ENCODE measurements around the gene MEAK7. TPM values are rescaled to one million over a fixed set of nuclear protein-coding genes. Genes with fewer than 3 reads are reported as not detected.

Gene MEAK7
- polyA plus RNA-seq, 3 donors = 17.9 to 23.3 (median 19.2) TPM

DNA sequence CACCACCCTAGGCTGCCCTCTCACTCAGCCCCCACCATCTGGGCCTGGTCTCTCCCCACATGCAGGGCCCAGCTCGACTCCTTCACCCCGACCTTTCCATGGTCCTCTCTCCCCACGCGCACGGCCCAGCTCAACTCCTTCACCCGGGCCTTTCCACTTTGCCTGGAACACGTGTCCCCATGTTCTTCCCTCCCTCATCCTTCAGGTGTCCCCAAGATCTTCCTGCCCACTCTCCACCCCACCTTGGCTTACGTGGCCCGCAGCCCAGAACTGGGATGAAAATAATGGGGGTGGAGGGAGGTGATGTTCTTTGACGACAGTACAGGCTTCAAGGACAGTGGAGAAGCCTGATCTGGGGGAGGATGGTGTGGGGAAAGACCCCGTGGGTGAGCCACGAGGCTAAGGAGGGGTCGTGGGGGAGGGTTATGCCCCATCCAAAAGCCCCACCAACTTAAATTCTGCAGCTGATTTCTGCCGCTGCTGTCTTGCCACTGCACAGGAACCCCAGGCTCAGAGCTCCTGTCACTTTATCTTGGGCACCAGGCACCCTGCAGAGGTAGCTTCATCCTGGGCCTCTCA, 9.9 kb upstream of the MEAK7 start:
- no peak for DNase-seq

DNA sequence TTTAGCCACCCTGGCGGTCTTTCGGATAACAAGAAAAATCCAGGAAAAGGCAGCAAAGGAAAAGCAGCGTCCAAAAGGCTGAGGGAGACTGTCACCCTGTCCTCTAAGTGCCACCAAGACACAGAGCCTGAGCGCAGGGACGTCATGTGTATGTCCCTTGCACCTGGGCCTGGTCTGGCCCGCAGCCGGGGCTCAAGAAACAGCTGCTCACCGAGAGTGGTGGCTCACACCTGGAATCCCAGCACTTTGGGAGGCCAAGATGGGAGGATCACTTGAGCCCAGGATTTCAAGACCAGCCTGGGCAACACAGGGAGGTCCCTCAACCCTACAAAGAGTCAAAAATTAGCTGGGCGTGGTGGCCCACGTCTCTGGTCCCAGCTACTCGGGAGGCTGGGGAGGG, 9.2 kb upstream of the MEAK7 start:
- no peak for DNase-seq

DNA sequence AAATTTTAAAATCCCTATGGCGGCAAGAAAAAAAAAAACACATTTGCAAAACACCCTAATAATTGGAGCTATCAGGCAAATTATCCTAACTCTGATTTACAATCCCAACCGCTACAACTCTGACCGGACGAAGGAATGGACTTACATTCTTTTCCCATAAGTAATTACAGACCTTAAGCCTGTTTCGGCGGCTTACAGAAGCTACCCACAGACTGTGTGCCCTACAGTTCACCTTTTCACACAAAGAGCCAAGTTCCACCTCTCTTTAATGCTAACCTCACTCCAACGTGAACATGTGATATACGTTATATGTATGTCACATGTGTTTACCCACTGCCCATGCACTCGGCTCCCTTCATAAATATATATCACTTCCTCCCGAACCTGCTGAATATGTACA, 8.7 kb upstream of the MEAK7 start:
- no peak for DNase-seq

DNA sequence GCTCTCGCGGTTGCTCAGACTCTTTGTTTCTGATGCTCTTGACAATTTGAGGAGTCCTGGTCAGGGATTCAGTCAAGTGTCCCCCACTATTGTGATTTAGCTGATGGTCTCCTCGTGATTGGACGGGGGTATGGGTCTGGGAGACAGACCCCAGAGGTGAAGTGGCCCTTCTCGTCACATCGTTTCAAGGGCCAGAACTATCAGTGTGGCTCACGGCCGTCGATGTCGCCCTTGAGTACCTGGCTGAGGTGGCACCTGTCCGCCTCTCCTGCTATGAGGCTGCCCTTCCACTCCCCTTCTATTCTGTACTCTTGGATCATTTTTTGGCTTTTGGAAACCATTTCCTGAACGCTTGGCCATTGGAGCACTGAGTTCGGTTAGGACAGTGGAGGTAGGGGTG, 7.4 kb upstream of the MEAK7 start:
- no peak for DNase-seq

DNA sequence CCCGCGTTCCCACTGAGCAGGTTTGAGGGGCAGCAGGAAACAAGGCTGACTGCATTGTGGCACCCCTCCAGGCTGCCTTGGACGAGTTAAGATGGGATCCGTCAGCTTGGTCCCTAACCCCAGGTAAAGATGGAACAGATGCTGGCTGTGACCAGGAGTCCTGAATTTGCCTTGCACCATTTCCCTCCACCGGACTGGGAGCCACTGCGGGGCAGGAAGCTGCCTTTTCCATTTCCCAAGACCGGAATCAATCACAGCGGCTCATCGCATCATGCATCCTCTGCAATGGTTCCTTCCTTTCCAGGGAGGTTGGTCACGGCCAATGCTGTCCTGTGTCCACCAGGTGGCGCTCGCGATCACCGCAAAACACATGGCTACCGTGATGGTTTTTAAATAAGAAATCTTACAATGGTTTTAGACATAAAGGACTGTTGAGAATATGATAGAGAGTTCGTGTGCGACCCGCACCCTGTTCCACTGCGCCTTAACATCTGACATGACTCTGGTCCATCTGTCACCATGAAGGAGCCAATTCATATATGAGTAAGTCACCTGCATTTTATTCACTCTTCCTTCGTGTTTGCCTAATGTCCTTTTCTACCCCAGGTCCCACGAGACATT, 6.8 kb upstream of the MEAK7 start:
- DNase-seq = peak; percentile 80

DNA sequence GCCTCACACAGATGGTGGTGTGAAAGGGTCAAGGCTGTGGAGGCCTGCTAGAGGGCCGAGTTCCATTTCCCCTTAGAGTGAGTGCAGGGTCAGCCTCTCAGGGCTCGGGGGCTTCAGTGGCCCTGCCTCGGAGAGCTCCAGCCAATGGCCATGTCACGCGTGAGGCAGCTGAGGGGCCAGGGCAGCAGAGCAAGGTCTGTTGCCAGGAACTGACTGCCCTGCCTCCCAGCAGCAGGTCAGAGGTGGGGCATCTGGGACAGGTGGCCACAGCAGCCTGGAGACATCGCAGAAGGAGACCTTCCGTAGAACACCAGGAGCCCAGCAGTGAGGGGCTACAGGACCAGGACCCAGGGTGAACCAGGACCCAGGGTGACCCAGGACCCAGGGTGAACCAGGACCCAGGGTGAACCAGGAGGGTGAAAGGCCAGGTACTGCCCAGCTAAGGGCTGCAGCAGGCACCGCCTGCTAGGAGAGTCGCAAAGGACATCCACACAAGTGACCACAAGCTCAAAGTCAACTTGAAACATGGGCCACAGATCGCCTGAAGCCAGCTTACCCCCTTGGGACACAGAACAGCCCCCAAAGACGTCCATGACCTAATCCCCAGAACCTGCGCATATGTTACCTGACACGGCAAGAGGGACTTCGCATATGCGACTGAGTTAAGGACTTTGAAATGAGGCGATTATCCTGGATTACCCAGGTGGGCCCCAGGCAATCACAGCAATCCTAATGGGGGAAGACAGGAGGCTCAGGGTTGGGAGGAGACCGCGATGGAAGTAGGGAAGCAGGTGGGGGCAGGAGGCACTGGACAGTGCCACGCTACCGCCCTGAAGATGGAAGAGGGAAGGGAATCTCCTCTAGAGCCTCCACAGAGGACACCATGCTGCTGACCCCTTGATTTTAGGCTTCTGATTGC, 4.8 kb upstream of the MEAK7 start:
- DNase-seq = no peak

DNA sequence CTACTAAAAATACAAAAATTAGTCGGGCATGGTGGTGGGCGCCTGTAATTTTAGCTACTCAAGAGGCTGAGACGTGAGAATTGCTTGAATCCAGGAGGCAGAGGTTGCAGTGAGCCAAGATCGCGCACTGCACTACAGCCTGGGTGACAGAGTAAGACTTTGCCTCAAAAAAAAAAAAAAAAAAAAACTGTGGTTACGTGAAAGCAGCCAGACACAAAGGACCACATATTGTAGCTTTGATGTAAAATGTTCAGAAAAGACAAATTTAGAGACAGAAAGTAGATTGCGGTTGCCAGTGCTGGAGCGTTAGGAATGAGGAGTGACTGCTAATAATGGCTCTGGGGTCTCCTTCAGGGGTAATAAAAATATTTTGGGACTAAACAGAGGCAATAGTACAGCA, 4.0 kb upstream of the MEAK7 start:
- no peak for DNase-seq

DNA sequence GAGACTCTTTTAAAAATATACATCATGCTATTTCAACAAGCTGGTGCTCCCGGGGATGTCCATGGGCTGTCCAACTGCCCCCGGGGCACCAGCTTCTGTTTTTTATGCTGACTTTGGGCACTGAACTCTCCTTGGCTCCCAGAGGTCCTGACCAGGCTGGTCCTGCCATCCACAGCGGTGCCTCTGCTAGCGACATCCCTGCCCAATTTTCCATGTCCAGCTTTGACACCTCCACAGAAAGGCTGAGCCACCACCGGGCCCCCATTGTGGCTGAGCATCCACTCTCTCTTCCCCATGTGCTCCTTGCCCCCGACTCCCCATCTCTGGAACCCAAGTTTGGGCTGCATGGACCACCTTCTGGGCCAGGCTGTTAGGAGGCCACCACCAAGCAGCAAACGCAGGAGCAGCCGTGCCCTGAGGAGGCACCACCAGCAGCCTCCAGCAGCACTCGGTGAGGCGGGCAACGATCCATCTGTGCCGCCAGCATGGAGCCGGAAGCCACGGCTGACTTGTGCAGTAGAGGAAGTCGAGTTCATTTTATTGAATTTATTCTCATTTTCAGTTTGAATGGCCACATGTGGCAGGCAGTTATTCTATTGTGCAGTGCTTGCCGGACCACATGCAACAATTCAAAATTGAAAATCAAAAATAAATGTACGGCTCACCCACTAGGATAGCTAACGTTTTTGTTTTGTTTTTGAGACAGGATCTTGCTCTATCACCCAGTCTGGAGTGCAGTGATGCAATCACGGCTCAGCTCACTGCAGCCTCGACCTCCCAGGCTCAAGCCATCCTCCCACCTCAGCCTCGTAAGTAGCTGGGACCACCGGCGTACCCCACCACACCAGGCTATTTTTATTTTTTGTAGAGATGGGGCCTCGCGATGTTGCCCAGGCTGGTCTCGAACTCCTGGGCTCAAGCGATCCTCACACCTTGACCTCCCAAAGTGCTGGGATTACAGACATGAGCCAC, 2.8 kb upstream of the MEAK7 start:
- no peak for DNase-seq

DNA sequence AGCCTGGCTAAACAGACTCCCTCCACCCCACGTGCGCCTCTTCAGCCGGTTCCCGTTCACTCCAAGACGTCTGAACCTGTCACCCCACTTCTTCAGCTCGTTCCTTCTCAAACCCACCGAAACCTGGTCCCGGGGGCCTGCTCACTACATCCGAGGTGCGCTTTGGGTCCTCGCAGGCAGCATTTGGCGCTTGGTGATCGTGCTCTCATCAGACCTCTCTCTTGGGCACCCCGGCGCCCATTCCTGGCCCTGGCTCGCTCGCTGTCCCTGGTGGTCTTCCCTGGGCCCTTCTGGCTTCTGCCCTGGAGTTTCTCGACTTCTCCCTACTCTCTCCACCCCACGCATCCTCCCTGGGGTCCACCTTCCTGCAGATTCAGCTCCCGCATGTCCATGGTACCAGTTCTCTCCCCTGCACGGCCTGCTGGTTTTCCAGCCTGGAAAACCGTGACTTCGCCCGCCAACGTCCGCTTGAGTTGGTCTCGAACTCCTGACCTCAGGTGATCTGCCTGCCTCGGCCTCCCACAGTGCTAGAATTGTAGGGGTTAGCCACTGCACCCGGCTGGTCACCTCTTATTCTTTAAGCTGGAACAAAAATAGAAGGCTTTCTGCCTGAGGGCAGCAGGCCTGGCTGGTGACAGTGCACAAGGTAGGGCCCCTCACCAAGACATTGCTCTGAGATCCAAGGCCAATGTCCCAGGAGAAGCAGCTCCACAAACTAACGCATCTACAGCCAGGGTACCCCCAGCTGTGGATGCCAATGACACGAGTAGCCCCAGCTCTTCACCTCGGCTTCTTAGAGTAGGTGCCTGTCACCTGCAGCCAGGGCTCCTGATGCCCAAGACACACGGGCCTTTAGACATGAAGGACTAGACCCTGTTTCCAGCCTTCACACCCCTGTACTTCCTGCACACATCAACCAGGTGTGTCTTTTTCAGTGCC, 1.1 kb upstream of the MEAK7 start:
- DNase-seq = no peak

DNA sequence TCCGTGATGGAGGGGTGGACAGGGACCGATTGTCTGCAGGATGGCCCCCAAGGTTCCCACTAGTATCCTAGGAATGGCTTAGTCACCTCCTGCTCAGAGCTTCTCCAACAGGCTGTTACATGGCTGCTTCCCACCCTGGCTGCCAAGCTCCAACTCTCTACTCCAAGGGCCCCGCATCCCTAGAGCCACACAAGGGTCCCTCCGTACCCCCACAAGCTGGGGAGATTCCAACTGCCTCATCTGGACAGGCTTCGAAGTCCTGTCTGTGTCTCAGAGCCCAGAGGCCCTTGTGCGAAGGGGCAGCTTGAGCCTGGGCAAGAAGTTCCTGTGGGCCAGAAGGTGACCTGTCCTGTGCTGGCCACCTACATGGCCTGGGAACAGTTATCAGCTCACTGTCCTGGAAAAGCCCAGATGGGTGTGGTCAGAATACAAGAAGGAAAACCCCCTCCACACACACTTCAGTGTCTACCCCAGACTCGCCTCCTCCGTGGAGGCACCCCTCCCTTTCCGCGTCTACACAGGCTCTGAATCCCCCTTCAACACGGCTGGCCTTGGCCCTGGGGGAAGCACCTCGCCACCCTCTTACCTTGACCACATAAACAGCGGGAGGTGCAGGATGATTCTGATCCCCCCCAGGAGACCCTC, 586 bp downstream of the MEAK7 start:
- DNase-seq = no peak

DNA sequence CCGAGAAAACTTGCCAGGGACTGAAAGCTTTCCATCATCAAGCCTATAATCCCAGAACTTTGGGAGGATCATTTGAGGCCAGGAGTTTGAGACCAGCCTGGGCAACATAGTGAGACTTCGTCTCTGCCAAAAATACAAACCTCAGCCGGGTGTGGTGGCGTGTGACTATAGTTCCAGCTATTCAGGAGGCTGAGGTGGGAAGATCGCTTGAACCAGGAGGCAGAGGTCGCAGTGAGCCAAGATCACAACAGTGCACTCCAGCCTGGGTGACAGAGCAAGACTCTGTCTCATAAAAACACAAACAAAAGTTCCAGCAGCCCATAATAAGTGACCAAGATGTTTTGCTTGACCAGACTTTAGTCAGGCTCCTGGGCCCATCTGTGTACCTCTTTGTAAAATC, 1.9 kb downstream of the MEAK7 start:
- no peak for DNase-seq

DNA sequence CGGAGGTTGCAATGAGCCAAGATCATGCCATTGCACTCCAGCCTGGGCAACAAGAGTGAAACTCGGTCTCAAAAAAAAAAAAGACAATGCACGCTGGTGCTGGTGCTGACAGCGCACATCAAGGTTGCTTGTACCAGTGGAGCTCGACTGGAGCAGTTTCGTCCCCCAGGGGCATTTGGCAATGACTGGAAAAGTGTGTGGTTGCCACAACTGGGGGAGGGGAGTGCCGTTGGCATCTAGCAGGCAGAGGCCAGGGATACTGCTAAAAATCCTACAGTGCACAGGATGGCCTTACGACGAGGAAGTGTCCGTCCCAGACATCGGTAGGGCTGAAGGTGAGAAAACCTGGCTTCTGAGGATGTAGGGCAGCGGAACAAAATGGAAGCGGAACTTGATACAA, 2.4 kb downstream of the MEAK7 start:
- DNase-seq = no peak

DNA sequence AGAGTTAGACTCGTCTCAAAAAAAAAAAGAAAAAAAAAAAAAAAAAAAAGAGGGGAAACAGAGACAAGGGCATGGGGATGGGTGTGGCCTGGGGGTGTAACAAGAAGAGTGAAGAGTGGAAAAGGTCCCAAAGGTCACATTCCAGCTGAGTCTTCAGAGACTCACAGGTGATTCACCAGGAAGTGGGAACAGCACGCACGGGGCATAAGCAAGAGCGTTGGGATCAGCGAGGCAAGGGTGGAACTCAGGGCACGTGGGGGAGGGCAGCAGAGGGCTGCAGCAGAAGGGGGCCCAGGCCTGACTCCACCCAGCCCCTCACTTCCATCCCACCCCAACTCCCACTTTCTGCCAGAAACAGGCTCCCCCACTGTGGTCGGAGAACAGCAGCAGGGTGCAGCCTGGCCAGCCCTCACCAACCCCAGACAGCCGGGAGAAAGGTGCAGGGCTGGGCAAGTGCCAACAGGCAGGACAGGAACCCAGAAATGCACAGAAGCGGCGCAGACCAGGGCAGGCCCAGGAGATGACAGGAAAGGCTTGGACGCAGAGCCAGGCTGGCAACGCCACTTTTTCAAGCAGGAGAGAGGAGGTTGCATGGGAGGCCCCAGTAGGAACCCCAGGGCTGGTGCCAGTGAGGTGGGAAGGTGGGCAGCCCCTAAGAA, 3.3 kb downstream of the MEAK7 start:
- no peak for DNase-seq

DNA sequence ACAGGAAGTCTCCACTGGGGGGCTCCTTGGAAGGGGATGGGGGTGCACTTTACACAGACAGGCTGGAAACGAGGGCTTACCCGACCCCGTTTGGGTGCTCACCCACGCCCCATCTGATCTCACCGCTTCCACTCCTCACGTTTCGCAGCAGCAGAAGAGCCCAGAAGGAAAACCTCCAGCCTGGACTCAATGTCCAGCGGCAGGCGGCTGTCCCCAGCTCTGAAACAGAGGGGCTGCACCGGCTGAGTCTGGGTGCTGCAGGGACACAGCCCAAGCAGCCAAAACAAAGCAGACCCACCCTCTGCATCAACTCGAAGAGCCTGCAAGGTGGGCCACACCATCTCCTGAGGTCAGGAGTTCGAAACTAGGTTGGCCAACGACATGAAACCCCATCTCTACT, 3.9 kb downstream of the MEAK7 start:
- DNase-seq = no peak

DNA sequence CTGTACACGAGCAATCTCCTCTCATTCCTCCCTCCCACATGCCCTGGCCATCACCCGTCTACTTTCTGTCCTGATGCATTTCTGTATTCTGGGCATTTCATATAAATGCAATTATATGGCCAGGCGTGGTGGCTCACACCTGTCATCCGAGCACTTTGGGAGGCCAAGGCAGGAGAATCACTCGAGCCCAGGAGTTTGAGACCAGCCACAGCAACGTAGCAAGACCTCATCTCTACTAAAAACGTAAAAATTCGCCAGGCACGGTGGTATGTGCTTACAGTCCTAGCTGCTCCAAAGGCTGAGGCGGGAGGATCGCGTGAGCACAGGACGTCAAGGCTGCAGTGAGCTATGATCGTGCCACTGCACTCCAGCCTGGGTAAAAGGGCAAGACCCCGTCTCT, 4.8 kb downstream of the MEAK7 start:
- DNase-seq = no peak

DNA sequence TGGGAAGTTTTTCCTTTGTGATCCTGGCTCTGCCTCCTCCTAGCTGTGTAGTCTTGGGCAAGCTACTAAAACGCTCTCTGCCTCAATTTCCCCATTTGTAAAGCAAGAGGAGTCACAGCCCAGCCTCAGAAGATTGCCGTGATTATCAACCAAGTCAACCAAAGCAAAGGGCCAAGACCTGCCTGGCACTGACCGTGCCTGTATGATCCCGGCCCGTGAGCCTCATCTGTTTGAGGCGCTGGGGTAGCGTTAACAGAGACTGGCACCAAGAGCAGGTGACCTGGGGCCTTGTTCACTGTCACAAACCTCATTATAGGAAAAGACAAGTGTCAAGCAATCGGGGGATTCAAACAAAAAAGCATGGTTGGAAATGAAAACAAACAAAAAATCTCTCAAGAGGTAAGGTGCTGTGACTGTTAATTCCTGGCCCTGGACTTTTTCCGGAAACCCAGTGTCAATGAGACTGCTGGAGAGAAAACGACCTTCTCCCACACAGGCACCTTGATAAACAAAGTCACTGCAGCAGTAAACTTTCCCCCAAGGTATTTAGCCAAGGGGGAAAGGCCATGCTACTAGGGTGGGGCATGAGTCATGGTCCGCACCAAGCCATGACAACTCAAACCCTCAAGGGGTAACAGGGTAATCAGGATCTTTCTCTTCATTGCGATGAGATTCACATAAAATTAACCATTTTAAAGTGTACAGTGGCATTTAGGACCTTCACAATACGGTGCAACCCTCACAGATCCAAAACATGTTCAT, 5.4 kb downstream of the MEAK7 start:
- no peak for DNase-seq

DNA sequence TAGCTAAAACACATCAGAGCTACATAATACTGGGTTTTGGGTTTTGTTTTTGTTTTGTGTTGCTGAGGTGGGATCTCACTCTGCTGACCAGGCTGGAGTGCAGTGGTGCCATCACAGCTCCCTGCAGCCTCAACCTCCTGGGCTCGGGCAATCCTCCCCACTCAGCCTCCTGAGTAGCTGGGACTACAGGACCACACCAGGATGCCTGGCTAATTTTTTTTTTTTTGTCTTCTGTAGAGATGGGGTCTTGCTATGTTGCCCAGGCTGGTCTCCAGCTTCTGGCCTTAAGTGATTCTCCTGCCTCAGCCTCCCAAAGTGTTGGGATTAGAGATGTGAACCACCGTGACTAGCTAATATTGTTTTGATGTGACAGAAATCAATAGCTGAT, 6.2 kb downstream of the MEAK7 start:
- DNase-seq = no peak

DNA sequence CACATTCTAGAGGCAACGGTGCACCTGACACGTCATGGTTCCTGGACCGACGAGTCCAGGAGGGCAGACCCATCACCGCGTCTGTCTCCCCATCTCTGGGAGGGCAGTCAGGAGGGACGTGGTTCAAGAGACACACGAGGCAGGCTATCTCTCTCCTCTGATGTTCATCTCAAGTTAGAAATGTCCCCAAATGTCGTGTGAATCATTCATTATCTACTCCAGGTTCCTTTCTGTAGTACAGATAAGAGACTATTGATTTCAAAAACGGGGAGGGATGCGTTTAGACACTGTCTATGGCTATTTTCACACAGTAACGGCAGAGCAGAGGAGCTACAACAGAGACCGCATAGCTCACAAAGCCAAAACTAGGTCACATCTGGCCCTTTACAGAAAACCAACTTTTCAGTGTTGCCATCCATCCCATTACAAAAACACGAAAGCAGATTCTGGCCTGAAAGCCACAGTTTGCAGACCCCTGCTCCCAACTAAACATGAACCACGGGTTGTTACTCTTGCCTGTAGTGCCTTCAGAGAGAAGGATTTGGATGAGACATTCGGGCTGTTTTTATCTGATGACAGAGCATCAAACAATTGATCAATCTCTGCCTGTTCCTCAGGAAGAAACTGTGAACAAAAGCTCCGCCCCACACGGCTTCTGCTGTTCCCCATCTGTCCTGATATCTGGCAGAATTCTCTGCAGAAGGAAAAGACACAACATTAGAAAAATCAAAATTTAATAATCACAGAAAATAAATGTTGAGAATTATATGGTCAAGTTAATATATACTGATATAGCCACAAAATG, 6.8 kb downstream of the MEAK7 start:
- DNase-seq = no peak

All from renal pelvis (tissue), 4 donors.